Urothelium cell line (cell line): ENCODE data around the gene HK1.

Experiments used
- DNase-seq: peaks from one replicate; pipeline ENCODE4 v3.0.0; 2011; ENCODE audit warnings: low spot score, mixed read lengths
- FAIRE-seq: peaks from 2 replicates; lab custom pipeline; 2011; peaks lifted over from hg19 to GRCh38; lab: Jason Lieb, UNC

Gene HK1

DNA sequence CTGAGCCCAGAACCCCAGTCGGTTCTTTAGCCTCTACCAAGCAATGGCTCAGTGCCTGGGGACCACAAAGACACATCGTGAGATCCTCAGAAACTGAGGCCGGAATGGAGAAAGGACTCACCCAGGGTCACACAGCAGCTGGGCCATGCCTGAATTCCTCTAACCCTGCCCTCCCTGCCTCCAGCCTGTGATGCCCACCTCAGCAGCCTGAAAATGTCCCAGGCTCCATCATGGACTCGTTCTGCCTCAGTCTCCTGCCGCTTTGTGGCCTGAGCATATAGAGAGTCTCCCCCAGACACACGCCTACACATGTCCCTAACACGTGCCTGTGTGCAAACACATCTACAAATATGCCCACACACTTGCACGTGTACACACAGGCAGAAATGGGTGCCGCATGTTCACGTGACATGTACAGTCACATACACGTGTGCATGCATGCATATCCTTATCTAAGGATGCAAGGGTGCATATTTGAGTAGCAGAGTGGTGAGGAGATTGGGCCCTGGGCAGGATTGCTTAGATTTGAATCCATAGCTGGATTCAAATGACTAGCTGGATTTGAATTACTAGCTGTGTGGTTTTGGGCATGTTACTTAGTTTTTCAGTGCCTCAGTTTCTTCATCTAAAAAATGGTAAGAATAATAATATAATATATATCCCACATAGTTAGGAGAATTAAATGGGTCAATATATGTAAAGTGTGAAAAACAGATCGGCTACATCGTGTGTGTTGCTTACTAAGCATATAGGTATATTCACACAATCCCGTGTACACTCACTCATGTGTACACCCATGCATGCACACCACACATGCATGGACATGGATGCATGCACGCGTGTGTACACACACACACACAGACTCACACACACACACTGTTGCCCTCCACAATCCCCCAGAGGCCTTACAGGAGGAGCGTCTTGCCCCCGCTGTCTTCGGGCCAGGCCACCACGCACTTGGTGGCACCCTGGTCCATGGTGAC is 136.0 kb downstream of the HK1 start:
- FAIRE-seq: peak; percentile 90
- no peak for DNase-seq

DNA sequence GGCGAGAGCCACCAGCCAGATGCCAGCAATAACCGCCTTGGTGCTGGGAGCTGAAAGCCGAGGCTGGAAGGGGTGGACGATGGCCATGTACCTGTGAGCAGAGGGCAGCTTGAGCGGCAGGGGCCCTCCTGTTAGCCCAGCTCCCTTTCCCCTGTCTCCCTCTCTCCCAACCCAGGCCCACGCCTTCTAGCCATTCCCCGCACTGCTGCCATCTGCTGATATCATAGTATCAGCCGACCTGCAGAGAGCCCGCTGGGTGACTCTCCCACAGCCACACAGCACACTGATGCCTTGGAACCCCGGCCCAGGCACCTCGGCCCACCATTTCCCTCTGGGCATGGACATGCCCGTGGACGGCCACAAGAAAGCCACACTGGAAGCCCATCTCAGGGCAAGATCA is 136.8 kb downstream of the HK1 start:
- no peak for FAIRE-seq

DNA sequence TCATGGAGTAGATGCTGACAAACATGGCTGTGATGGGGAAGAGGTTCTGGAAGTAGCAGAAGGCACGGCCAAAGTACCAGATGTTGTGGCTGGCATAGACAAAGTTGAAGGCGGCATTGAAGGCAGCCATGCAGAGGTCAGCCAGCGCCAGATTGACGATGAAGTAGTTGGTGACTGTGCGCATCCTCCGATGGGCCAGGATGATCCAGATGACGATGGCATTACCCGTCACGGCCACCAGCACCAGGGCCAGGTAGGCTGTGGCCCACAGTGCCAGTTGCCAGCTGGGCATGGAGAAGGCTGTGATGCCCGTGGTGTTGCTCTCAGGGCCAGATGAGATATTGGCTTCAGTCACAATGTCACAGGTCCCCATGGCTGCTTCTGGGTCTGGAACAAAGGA is 137.7 kb downstream of the HK1 start:
- FAIRE-seq: peak; percentile 13
- DNase-seq: no peak

More for the DNA sequence above, 136.8 kb downstream of the HK1 start:
- no peak for DNase-seq

DNA sequence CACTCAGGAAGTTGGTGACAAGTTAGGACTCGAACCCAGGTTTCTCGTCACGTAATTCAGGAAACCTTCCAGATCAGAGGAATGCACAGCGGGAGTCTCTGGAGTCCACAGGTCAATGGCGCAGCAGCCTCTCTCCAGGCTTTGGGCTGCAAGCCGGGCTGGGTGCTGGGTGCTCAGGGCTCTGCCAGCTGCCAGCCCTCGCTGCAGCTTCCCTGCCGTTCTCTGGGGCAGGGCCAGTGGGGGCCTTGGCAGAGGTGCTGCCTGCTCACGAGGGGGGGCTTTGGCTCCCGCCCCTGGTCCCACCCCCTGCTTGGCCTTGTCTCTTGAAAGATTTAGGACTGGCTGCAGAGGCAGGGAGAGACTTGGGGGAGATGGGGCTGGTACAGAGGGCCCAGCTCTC is 138.4 kb downstream of the HK1 start, which contains the start of gene TACR2:
Gene TACR2 (minus strand): TSS at position 224 of the 400 bp plus-strand sequence. CDS start 595 bp downstream, outside the sequence.
- FAIRE-seq: no peak
- no peak for DNase-seq

DNA sequence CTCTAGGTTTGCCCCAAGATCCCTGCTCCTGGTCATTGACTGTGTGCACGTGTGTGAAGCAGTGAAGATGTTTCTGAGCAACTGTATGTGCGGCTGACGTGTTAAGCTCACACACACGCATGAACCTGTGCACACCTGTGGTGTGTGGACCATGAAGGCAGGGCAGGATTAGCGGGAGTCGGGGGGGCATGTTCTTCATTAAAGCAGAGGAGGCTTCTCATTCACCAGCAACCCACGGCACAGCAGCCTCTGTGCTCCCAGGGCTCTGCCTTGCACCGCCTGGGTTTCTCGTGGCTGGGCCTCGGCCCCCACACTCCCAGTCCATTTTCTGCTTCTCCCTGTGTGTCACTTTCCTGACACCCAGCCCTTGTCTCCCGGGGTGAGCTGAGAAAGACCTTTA is 139.2 kb downstream of the HK1 start:
- FAIRE-seq (no peak), DNase-seq (no peak)

DNA sequence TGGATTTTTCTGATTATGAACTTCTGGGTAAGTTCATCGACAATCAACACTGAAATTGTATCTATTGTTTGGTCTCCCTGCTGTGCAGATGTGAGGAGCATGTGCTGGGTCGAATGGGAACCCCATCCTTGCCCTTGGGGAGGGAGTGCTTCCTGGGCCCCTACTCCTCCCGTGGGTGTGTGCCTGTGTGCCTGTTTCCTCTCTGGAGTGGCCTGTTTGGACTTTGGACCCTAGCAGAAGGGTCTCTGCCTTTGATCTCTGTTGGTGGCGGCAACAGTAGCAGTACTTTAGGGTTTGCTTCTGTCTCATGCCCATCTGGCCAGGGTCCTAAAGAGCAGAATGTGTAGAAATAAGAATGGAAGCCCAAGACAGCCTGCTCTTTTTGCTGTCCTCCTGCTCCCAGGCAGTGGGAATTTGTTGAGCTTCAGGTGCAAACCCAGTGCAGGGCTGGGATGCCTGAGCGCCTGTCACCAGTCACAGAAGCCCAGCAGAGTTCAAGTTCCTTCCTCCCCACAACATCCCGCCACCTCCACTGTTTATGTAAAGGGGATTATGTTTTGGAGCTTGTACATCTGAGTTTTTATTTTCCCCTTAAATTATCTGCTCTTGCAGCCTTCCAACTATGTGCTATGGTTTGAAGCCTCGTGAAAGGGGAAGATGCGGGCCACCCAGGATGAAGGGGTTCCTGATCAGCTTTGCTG is 139.9 kb downstream of the HK1 start:
- FAIRE-seq (no peak), DNase-seq (no peak)

- FAIRE-seq (peak; percentile 37), DNase-seq (no peak)
Measured at GRCh38 chr10:69419096-69419743, 140.9 kb downstream of the HK1 start.

DNA sequence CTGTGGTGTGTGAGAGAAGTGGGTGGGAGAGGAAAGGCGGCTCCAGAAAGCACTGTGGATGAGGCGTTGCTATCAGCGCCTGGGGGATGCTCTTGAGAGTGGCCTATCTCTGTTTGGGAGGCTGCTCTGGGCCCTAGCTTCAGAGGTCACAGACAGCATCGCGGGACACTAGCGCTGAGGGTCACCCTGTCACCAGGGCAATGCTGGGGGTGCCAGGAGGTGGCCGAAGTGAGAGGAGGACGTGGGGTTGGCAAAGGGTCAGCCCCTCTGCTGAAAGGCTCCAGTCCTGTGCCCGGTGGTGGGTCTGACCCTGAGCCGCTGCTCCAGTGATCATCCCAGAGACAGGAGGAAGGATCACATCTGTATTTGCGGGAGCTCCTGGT is 141.4 kb downstream of the HK1 start:
- FAIRE-seq (no peak), DNase-seq (no peak)

DNA sequence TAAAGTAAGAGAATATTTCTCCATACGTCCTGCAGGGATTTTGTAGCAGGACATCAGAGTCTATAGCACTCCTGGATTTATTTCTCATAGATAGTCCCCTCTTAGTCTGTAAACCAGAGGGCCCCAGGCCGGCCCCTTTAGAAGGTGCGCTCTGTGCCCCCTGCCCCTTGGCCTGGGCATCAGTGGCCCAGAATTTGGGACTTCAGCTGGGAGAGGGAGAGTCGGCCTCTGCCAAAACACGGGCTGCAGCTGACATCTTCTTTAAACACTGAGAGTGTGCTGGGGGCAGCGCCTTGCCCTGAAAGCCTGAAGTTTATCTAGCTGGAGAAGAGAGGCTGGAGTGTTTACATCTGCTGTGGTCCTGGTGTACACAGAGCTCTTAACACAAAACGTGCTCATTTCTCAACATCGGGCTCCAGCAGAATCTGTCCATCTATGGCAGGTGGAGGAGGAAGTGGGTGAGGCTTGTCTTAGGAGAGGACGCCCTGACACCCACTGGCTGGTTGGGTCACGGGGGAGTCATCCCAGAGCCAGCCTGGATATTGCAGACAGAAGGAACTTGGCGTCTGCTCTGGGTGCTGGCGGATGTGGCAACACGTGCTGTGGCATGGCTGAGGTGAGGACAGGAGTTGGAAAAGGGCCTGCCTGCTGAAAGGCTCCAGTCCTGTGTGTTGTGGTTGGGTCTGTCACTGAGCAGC is 143.5 kb downstream of the HK1 start:
- no peak for DNase-seq

GRCh38 chr10:69422676-69423075 is 144.4 kb downstream of the HK1 start:
- no peak for FAIRE-seq
- no peak for DNase-seq

More for the DNA sequence above, 143.5 kb downstream of the HK1 start:
- FAIRE-seq: no peak

GRCh38 chr10:69425041-69425440 is 146.7 kb downstream of the HK1 start:
- no peak for DNase-seq
- FAIRE-seq: no peak

DNA sequence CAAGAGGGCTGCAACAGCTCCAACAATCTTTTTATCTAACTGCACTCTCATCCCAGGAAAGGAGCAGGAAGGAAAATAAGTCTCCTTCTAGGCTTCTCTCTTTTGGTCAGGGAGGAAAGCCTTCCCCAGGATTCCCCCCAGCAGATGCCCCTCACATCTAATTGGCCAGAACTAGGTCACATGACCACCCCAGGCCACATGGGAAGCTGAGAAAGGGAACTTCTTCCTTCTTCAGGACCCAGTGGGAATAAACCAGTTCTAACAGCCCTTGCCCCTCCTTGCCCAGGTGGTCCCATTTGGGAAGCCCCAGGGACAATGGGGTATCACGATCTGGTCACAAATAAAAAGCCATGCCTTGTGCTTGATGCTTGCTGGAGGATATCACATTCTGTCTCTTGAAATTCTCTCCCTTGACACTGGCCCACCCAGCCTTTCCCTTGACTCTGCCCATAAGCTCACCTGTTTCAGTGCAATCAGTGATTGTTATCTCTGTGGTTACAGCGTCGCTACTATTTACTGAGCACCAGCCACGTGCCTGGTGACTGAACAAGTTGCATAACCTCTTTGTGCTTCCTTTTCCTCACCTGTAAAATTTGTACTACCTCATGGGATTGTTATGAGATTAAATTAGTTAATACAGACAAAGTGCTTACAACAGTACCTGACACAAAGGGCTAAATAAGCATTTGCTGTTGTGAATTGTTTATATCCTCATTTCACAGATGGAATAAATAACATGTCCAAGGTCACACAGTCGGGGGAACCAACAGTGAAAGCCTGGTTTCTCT is 147.4 kb downstream of the HK1 start:
- no peak for FAIRE-seq
- DNase-seq: no peak

- no peak for DNase-seq
- FAIRE-seq: no peak
Measured at GRCh38 chr10:69426376-69426727, 148.1 kb downstream of the HK1 start.

GRCh38 chr10:69428165-69428564 is 149.9 kb downstream of the HK1 start:
- no peak for DNase-seq

DNA sequence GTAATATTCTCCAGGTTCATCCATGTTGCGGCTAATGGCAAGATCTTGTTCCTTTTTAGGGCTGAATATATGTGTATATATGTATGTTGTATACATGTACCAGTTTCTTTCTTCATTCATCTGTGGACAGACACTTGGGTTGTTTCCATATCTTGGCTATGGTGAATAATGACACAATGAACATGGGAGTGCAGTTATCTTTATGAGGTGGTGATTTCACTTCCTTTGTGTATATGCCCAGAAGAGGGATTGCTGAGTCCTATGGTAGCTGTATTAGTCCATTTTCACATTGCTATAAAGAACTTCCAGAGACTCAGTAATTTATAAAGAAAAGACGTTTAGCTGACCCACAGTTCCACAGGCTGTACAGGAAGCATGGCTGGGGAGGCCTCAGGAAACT is 155.9 kb downstream of the HK1 start:
- FAIRE-seq (no peak), DNase-seq (no peak)

More at GRCh38 chr10:69428165-69428564, 149.9 kb downstream of the HK1 start:
- FAIRE-seq: no peak

DNA sequence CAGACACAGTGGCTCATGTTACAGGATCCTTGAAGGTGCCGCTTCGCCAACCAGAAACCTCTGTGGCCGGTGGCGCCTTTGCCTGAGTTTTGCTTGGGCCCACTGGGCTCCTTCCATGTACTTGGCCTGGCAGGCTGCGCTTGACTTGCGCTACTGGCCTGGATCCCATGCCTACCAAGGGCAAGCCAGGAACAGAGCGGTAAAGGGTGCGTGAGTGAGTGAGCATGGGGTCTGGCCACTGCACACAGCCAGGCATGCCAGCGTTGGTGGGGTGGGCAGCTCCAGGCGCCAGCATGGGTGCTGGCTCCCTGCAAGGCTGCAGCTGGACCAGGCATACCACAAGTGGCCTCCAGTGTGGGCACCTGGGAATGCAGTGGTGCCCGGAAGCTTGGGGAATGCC is 156.6 kb downstream of the HK1 start:
- DNase-seq (no peak), FAIRE-seq (no peak)

- no peak for DNase-seq
- no peak for FAIRE-seq
Measured at GRCh38 chr10:69435966-69436520, 157.7 kb downstream of the HK1 start.

GRCh38 chr10:69437321-69438259 is 159.3 kb downstream of the HK1 start:
- DNase-seq: no peak
- no peak for FAIRE-seq
